ENCODE measurements around the gene MPG.

- TF ChIP-seq CTCF (IDR thresholded peaks at IDR 0.05) (no peak), POLR2A (IDR thresholded peaks at IDR 0.05) (no peak)
These were observed 6.8 kb downstream of the MPG start for GRCh38 chr16:84718-85406.
